ENCODE results near the gene AGPAT4. TPM values are rescaled to one million over a fixed set of nuclear protein-coding genes. Genes with fewer than 3 reads are reported as not detected.
A peak's percentile ranks its signal among the peaks of the same experiment; 100 is the strongest.
"Not testable (repeated sequence)": the region's sequence is repeated elsewhere in the genome, so short reads cannot be mapped to it uniquely, and the experiment has no call there.

The AGPAT4 gene
- polyA plus RNA-seq, 1 donor, result 23.7 TPM

DNA sequence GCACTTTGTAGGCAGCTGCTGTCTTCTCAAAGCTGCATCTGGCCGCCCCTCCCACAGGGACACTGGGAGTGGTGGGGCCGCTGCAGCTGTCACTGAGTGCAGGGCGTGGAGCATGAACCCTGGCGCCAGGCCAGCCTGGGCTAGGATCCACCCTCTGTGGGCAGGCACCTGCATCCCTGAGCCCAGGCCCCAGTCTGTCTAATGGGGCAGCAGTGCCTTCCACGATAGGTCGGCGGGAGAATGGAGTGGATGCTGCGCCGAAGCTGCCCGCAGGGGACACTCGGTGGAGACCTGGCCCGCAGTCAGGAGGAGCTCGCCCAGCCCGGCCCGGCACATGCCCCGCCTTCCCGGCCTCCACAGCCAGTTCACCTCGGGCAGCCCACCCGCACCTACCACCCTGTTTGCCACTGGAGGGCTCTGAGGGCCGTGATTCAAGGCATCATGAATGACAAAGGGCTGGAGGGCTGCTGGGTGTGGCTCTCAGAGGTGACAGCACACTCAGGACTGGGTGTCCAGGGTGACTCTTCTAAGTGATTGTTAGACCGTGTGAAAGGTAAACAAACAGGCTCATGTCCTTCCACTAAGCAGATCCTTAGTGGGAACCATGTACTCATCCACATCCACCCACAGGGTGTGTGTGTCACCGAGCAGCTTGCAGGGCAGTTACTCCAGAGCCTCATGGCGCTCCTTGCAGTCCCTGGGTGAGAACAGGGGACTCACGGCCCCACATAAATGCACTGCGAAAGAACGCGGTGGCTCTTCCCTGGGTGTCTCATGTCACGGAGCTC, 133.9 kb downstream of the AGPAT4 start:
- no peak for DNase-seq

GRCh38 chr6:161139304-161139765, 134.5 kb downstream of the AGPAT4 start:
- DNase-seq, result no peak

DNA sequence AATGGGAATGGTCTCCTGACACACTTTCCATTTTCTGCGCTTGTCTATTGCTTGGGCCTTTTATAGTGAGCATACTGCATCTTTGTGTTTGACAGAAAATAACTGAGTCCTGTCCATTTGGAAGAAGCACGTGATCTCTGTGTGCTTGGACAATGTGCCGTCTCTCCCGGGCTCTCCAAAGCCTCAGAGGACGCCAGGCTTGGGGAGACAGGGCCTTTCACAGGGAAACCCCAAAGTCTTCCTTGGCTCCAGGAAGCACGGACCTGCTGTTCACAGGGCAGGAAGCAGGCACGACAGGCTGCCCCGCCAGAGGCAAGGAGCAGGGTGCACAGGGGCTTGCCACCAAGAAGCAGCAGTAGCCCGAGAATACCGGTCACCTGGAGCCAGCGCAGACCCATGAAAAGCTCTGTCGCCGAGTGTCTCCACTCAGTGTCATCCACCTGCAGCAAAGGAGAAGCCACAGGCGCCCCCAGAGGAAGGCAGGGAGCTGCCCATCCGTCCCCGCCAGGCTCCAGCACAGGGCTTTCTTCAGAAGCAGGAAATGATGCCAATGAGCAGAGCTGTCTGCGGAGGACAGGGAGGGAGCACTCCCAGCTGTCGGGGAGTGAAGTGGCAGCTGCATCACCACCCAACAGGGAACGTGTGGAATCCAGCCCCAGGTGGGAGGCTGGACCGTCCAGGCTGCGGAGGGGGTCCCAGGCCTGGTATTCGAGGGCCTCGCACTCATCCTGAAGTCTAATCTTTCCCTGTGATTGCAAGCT, 135.1 kb downstream of the AGPAT4 start:
- no peak for DNase-seq

- no peak for DNase-seq
Measured at GRCh38 chr6:161137839-161138542, 135.9 kb downstream of the AGPAT4 start.

GRCh38 chr6:161137320-161137719, 136.5 kb downstream of the AGPAT4 start:
- no peak for DNase-seq

- DNase-seq, result no peak
Measured at GRCh38 chr6:161136655-161137054, 137.2 kb downstream of the AGPAT4 start.

- peak; percentile 8 for DNase-seq
Measured at GRCh38 chr6:161135695-161136591, 137.9 kb downstream of the AGPAT4 start.

- DNase-seq, result no peak
Measured at GRCh38 chr6:161134550-161135298, 139.1 kb downstream of the AGPAT4 start.

- DNase-seq, result no peak
Measured at GRCh38 chr6:161133963-161134362, 139.9 kb downstream of the AGPAT4 start.

DNA sequence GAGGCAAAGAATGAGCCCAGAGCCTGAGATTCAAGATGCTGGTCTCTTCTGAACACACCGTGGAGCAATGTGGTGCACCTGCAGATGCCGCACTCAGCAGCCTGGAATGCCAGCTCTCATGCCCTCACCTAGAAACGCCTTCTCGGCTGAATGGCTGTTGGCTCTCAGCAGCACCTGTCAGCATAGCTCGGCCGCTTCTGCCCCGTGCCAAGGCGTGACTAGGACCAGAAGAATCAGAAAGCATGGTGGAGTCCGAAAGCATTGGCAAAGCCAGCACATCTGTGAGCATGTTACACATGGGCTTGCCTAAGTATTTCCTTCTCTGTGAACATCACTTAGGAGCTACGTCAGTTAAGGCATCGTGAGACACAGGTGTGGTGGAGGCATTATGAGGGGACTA, 141.5 kb downstream of the AGPAT4 start:
- DNase-seq, result no peak

DNA sequence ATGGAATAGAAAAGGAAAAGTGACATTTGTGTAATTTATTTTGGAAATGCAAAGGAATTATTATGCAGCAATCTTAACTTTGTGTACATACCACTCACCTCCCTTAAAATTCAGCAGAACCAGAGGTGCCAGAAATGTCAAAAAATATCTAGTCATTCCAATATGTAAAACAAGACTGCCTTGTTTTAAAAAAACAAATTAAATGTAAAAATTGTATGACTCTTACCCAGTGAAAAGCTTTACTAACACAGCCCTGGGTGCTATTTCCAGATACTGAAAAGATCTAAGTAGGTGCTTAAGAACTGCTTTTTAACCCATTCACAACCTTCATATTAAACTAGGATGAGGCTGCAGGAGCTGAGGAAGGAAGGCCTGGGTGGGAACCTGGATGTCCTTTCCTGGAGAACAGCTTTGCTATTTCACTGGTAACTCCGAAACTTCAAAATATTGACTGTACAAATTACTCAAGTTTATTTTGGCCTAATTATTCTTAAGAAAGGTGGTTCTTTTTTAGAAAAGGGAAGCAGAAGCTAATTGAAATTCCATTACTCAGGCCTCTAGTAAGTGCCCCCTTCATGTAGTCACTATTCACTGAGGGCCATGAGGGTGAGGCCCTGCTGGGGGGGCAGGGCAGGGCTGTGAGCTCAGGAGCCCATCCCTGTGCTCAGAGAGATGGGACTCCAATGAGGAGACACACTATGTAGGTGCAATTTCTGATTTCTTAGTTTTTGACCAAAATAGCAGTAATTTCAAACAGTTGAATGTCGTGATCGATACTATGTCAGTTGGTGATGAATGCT, 142.7 kb downstream of the AGPAT4 start:
- DNase-seq, result no peak

DNA sequence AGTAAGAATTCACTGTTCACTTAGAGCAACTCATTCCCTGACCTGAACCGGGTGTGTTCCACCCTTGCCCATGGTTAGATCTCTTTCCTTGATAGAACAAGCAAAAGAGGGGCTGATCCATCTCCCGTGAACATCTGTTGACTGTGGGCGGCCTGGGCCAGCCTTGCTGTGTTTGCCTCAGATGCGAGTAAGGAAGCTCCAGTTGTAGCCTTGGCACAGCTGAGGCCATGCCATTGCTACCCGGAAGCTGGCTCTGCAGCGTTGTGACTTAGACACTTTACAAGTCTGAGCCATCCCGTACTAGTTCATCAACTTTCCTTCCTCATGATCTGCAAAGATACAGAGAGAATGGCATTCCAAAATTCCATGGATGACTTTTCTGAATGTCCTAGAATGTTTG, 143.3 kb downstream of the AGPAT4 start:
- no peak for DNase-seq

GRCh38 chr6:161128680-161129196, 145.1 kb downstream of the AGPAT4 start:
- DNase-seq, result no peak

DNA sequence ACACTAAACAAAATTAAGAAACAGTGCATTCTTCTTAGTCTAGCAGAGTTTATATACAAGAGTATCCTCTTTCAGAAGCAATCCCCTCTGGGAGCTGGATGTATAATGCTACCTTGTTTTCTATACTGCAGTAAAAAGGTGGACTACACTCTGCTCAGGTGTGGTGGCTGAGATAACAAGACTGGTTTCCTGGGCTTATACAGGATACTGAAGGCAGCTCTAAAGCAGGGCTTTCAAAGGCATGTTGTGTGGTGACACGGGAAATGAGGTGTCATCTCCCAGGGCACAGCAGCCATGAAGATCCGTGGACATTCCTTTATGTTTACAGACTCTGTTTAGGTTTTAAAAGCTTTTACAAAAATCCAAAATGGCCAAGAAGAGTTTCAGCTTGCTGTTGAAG, 145.6 kb downstream of the AGPAT4 start:
- no peak for DNase-seq

GRCh38 chr6:161127071-161127740, 146.7 kb downstream of the AGPAT4 start:
- no peak for DNase-seq

DNA sequence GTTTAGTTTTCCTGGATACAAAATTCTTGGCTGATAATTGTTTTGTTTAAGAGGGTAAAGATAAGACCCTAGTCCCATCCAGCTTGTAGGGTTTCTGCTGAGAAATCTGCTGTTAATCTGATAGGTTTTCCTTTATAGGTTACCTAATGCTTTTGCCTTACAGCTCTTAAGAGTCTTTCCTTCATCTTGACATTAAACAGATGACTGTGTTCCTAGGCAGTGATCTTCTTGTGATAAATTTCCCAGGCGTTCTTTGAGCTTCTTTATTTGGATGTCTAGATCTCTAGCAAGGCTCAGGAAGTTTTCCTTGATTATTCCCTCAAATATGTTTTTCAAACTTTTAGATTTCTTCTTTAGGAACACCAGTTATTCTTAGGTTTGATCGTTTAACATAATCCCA, 148.3 kb downstream of the AGPAT4 start:
- DNase-seq, result no peak

GRCh38 chr6:161123319-161123718, 150.5 kb downstream of the AGPAT4 start:
- DNase-seq, result not testable (repeated sequence)

GRCh38 chr6:161117942-161118341, 155.9 kb downstream of the AGPAT4 start:
- DNase-seq, result no peak

DNA sequence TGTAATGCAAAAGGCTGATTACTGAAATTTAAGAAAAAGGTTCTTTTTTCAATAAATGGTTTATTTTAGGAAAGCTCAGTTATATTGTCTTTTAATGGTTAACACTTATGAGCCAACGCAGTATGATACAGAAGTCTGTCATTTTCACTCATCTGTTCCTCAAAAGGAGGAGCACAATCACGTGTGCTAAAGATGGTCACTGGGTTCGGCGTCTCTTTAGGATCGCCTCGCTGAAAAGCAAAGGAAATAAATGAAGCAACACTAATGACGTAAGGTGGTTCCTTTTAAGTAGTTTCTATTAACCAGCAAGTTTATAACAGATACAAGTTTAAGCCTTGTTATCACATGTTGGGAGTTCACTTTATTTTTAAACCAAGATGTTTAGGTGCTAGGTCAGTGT, 156.6 kb downstream of the AGPAT4 start:
- no peak for DNase-seq
